IMR-90 (cell line): Measurements from ENCODE around the gene KATNB1. TPM values are rescaled to one million over a fixed set of nuclear protein-coding genes. Genes with fewer than 3 reads are reported as not detected.
A peak's percentile ranks its signal among the peaks of the same experiment; 100 is the strongest.

Source experiments
- ATAC-seq: fragments of 200-7000 bp; cut with Tn5 transposase; 2 replicates; pipeline ENCODE4 v1.9.1; 2020; ENCODE audit warnings: low read depth, mild to moderate bottlenecking, moderate library complexity
- BruUV-seq: library from RNA; stranded (reverse); fragments of 400-500 nt; replicated peaks from 2 replicates; lab custom pipeline; 2021; lab: Mats Ljungman, UMichigan
- CTCF ChIA-PET: fragments of 300-600 bp; formaldehyde crosslinking; extraction: SDS; loops from one replicate; lab custom pipeline; 2021; ENCODE audit warnings: antibody characterized with exemption; lab: Yijun Ruan, JAX
- POLR2A ChIA-PET: fragments of 300-600 bp; sonication (Branson Sonifier 250); formaldehyde crosslinking; loops from one replicate; lab custom pipeline; 2022; ENCODE audit warnings: antibody characterized with exemption; ENCODE audit not compliant: unreplicated experiment; lab: Charles Lee
- DNase-seq: peaks from one replicate; pipeline ENCODE4 v3.0.0; 2013
- H2AFZ ChIP-seq: replicated peaks from 2 replicates; pipeline ENCODE3; 2013; ENCODE audit warnings: low read length, mild to moderate bottlenecking; ENCODE audit not compliant: poor library complexity
- H2AK5ac ChIP-seq: 2 replicates; pipeline ENCODE4 v1.6.1; 2013; ENCODE audit warnings: low read depth, low read length, inconsistent platforms
- H2AK9ac ChIP-seq: replicated peaks from 2 replicates; pipeline ENCODE3; 2013; ENCODE audit warnings: mild to moderate bottlenecking, low read depth, low read length, moderate library complexity; ENCODE audit not compliant: poor library complexity
- H2BK120ac ChIP-seq: 2 replicates; pipeline ENCODE4 v1.6.1; 2013; ENCODE audit warnings: low read depth, low read length, inconsistent platforms
- H2BK15ac ChIP-seq: 3 replicates; pipeline ENCODE4 v1.6.1; 2013; ENCODE audit warnings: low read depth, low read length, inconsistent platforms
- H2BK20ac ChIP-seq: 2 replicates; pipeline ENCODE4 v1.6.1; 2013; ENCODE audit warnings: low read depth, mild to moderate bottlenecking, inconsistent platforms, low read length, moderate library complexity
- H2BK5ac ChIP-seq: 2 replicates; pipeline ENCODE4 v1.6.1; 2013; ENCODE audit warnings: mild to moderate bottlenecking, low read depth, low read length, inconsistent platforms; ENCODE audit not compliant: poor library complexity, severe bottlenecking
- H3K14ac ChIP-seq: replicated peaks from 2 replicates; pipeline ENCODE4 v1.6.1; 2013; ENCODE audit warnings: low read depth, low read length, inconsistent platforms
- H3K18ac ChIP-seq: 2 replicates; pipeline ENCODE4 v1.6.1; 2013; ENCODE audit warnings: low read depth, low read length, control low read depth
- H3K23ac ChIP-seq: 2 replicates; pipeline ENCODE4 v1.6.1; 2013; ENCODE audit warnings: low read depth, low read length, inconsistent platforms
- H3K27ac ChIP-seq: 2 replicates; pipeline ENCODE4 v1.5.1; 2013; ENCODE audit warnings: mild to moderate bottlenecking, control low read depth, low read length; ENCODE audit not compliant: insufficient read depth
- H3K27me3 ChIP-seq: 2 replicates; pipeline ENCODE4 v1.6.1; 2013; ENCODE audit warnings: low read length; ENCODE audit not compliant: control insufficient read depth, insufficient read depth
- H3K36me3 ChIP-seq: 2 replicates; pipeline ENCODE4 v1.6.1; 2013; ENCODE audit warnings: low read length, mixed read lengths; ENCODE audit not compliant: control insufficient read depth, insufficient read depth
- H3K4ac ChIP-seq: 2 replicates; pipeline ENCODE4 v1.6.1; 2013; ENCODE audit warnings: low read depth, low read length, inconsistent platforms
- H3K4me1 ChIP-seq: 2 replicates; pipeline ENCODE4 v1.6.1; 2013; ENCODE audit warnings: low read length, mixed read lengths; ENCODE audit not compliant: control insufficient read depth, insufficient read depth
- H3K4me2 ChIP-seq: 2 replicates; pipeline ENCODE4 v1.6.1; 2013; ENCODE audit warnings: low read depth, mild to moderate bottlenecking, control low read depth, low read length, moderate library complexity
- H3K4me3 ChIP-seq: 2 replicates; pipeline ENCODE4 v1.5.1; 2013; ENCODE audit warnings: low read depth, mild to moderate bottlenecking, control low read depth, low read length, moderate library complexity; ENCODE audit not compliant: insufficient read depth
- H3K56ac ChIP-seq: 2 replicates; pipeline ENCODE4 v1.6.1; 2013; ENCODE audit warnings: low read length, inconsistent platforms; ENCODE audit not compliant: insufficient read depth; ENCODE audit errors: extremely low read depth
- H3K79me1 ChIP-seq, 2 experiments: 2 replicates each; pipeline ENCODE4 v1.6.1; 2013; ENCODE audit warnings: low read length in 2 of 2, inconsistent platforms in 1 of 2, low read depth in 1 of 2
- H3K9ac ChIP-seq: 2 replicates; pipeline ENCODE4 v1.6.1; 2013; ENCODE audit warnings: low read depth, low read length, control low read depth
- H3K9me1 ChIP-seq: 2 replicates; pipeline ENCODE4 v1.6.1; 2013; ENCODE audit warnings: low read length, inconsistent platforms; ENCODE audit not compliant: insufficient read depth
- H3K9me3 ChIP-seq: 2 replicates; pipeline ENCODE4 v1.6.1; 2013; ENCODE audit warnings: low read length; ENCODE audit not compliant: control insufficient read depth, insufficient read depth
- H4K20me1 ChIP-seq: 2 replicates; pipeline ENCODE4 v1.6.1; 2013; ENCODE audit warnings: low read length, inconsistent platforms; ENCODE audit not compliant: insufficient read depth
- H4K5ac ChIP-seq: 2 replicates; pipeline ENCODE4 v1.6.1; 2013; ENCODE audit warnings: mild to moderate bottlenecking, low read depth, low read length, control low read depth
- H4K8ac ChIP-seq, 2 experiments: 2 replicates each; pipeline ENCODE4 v1.6.1; 2013; ENCODE audit warnings: low read depth in 2 of 2, low read length in 2 of 2, control low read depth in 1 of 2, inconsistent platforms in 1 of 2
- H4K91ac ChIP-seq: 2 replicates; pipeline ENCODE4 v1.6.1; 2013; ENCODE audit warnings: low read depth, low read length, inconsistent platforms; ENCODE audit not compliant: insufficient read depth
- CEBPB ChIP-seq: IDR thresholded peaks from 2 replicates; pipeline ENCODE4 v1.6.1; 2012; ENCODE audit warnings: low read depth, low read length, improper control_type of control experiment
- FOS ChIP-seq: fragments of 150-350 bp; IDR thresholded peaks from 2 replicates; pipeline ENCODE4 v1.6.1; 2016; ENCODE audit warnings: low read depth, low read length
- WGBS, 2 experiments: methylation state at CpG; one replicate each; pipeline versions ENCODE4 v1.1.5 to v1.1.7; 2013; ENCODE audit warnings: missing lambda C conversion rate in 2 of 2; ENCODE audit not compliant: insufficient read length in 1 of 2; ENCODE audit errors: extremely low coverage in 2 of 2; 5-methylcytosine and 5-hydroxymethylcytosine counted together
- dilution Hi-C: fragments of 300-500 bp; cut with HindIII; formaldehyde crosslinking; loops from one replicate; pipeline ENCODE4 v1.14.3; 2018; ENCODE audit warnings: low sequenced_read_pairs; ENCODE audit not compliant: unreplicated experiment
- in situ Hi-C: fragments of 300-500 bp; cut with MboI; formaldehyde crosslinking; loops from 3 replicates; pipeline ENCODE4 v1.14.3; 2019; ENCODE audit warnings: low sequenced_read_pairs, inconsistent platforms, mixed read lengths
- intact Hi-C: fragments of 100-400 bp; cut with micrococcal nuclease; formaldehyde crosslinking; loops from 2 replicates; pipeline ENCODE4 v1.10.0; 2022
- polyA plus RNA-seq, 3 experiments: library from polyadenylated mRNA; depleted of rRNA; stranded (reverse); fragments of >200 nt; gene quantifications; 2 replicates each; pipeline ENCODE4 v1.2.3, GENCODE V29; 2012; ENCODE audit warnings: low replicate concordance in 1 of 3
- total RNA-seq: library from RNA; depleted of rRNA; stranded (reverse); fragments of >200 nt; gene quantifications from 2 replicates; pipeline ENCODE4 v1.2.3, GENCODE V29; 2012
- TF ChIP-seq, protein P1 (sequence below): fragments of 150-350 bp; IDR thresholded peaks from 2 replicates; pipeline ENCODE4 v1.6.1; 2017; ENCODE audit warnings: mild to moderate bottlenecking, antibody characterized with exemption, low read length, low read depth

Gene KATNB1
- total and polyA plus RNA-seq, 2 of the 4 experiments (the other 2 are of a cell fraction), result 10.9 to 23.5 TPM

DNA sequence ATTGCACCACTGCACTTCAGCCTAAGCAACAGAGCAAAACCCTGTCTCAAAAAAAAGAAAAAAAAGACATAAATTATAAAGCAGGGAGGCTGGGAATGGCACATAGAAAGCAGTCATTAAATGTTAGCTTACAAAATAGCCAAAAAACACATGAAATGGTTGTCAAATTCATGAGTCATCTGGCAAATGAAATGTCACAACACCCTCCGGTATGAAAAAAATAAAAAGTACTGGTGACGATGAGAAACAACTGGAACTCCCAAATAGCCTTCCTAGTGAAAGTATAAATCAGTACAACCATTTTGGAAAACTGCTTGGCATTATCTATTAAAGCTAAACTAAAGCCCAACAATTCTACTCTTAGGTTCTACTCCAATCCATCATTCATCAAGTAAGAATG is 3.5 kb upstream of the KATNB1 start:
- DNase-seq, result peak; percentile 25
- dilution Hi-C loops, result no loop called here

More for the DNA sequence above, 3.5 kb upstream of the KATNB1 start:
- no peak overlapping the region for H3K14ac ChIP-seq
- intact Hi-C loops, result no loop called here
- ChIA-PET POLR2A (no interaction called here), CTCF (no interaction called here)
- no peak overlapping the region for H3K9ac ChIP-seq
- 43% methylated on average over 1 of the region's 2 CpGs; no CpG with 5 or more reads in 1 of the 2 experiments for WGBS, 2 experiments
- no peak overlapping the region for H2AK9ac ChIP-seq
- no peak overlapping the region for H4K8ac ChIP-seq
- no peak overlapping the region for H3K4ac ChIP-seq
- TF ChIP-seq, protein P1, sequence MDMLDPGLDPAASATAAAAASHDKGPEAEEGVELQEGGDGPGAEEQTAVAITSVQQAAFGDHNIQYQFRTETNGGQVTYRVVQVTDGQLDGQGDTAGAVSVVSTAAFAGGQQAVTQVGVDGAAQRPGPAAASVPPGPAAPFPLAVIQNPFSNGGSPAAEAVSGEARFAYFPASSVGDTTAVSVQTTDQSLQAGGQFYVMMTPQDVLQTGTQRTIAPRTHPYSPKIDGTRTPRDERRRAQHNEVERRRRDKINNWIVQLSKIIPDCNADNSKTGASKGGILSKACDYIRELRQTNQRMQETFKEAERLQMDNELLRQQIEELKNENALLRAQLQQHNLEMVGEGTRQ, result no peak
- TF ChIP-seq FOS, result 0 out of 2 replicates have a peak, but pooled peaks have one; percentile 8
- TF ChIP-seq CEBPB, result peak; percentile 42; the same call in 1 of the 2 replicates
- H3K4me3 ChIP-seq, result no peak overlapping the region
- no peak overlapping the region for H3K27ac ChIP-seq
- H4K5ac ChIP-seq, result no peak overlapping the region
- ATAC-seq, result no peak
- H3K9me3 ChIP-seq, result no peaks in the 10 kb centered on the region
- in situ Hi-C loops, result no loop called here
- no peak overlapping the region for H3K18ac ChIP-seq
- no peak overlapping the region for H3K4me2 ChIP-seq
- H4K91ac ChIP-seq, result no peak overlapping the region
- no peak overlapping the region for H3K56ac ChIP-seq
- H3K23ac ChIP-seq, result no peak overlapping the region
- H3K27me3 ChIP-seq, result no peaks in the 10 kb centered on the region; the same call in 1 of the 2 replicates
- H2AK5ac ChIP-seq, result no peak overlapping the region
- no peak overlapping the region for H2BK5ac ChIP-seq
- H4K20me1 ChIP-seq, result no peaks in the 10 kb centered on the region
- H2BK120ac ChIP-seq, result no peak overlapping the region
- peaks cover 0 to 16% of the 10 kb centered on the region in 2 experiments; a peak in 2 of 4 replicates for H3K79me1 ChIP-seq
- no TSS peak for BruUV-seq
- no peak overlapping the region for H2BK15ac ChIP-seq
- H3K36me3 ChIP-seq, result no peaks in the 10 kb centered on the region
- no peak overlapping the region for H2BK20ac ChIP-seq
- H2AFZ ChIP-seq, result no peak overlapping the region
- H3K4me1 ChIP-seq, result peaks cover 5% of the 10 kb centered on the region
- H3K9me1 ChIP-seq, result peaks cover 3% of the 10 kb centered on the region; the same call in 1 of the 2 replicates
